OCI-LY7 (cell line): Measurements from ENCODE around the gene GHITM. TPM values are rescaled to one million over a fixed set of nuclear protein-coding genes. Genes with fewer than 3 reads are reported as not detected.

ENCODE experiments used
- BruUV-seq: library from RNA; stranded (reverse); fragments of 400-500 nt; replicated peaks from 2 replicates; lab custom pipeline; 2021; lab: Mats Ljungman, UMichigan
- CTCF ChIA-PET: fragments of 300-600 bp; sonication (Branson Sonifier 250); formaldehyde crosslinking; loops from one replicate; lab custom pipeline; 2022; ENCODE audit warnings: antibody characterized with exemption; ENCODE audit not compliant: unreplicated experiment; lab: Charles Lee
- POLR2A ChIA-PET: fragments of 300-600 bp; sonication (Branson Sonifier 250); formaldehyde crosslinking; loops from one replicate; lab custom pipeline; 2022; ENCODE audit warnings: antibody characterized with exemption; lab: Charles Lee
- DNase-seq: peaks from one replicate; pipeline ENCODE4 v3.0.0-alpha.2; 2015; ENCODE audit warnings: low spot score
- H2AFZ ChIP-seq: fragments of 200-600 bp; sonication (generic), shearing (Covaris generic); 2 replicates; pipeline ENCODE4 v1.6.1; 2014; ENCODE audit warnings: mild to moderate bottlenecking, antibody characterized with exemption, low read length, moderate library complexity
- H3K27ac ChIP-seq: fragments of 200-600 bp; sonication (generic); 2 replicates; pipeline ENCODE4 v1.5.1; 2014; ENCODE audit warnings: mixed run types, low read depth, mild to moderate bottlenecking, moderate library complexity, low read length, inconsistent platforms; ENCODE audit not compliant: poor library complexity, severe bottlenecking
- H3K36me3 ChIP-seq: fragments of 200-600 bp; sonication (generic); 2 replicates; pipeline ENCODE4 v1.6.1; 2014; ENCODE audit warnings: mild to moderate bottlenecking, antibody characterized with exemption, low read length, moderate library complexity, mixed read lengths; ENCODE audit not compliant: insufficient read depth
- H3K4me1 ChIP-seq: fragments of 200-600 bp; sonication (generic); 2 replicates; pipeline ENCODE4 v1.5.1; 2014; ENCODE audit warnings: mild to moderate bottlenecking, low read length; ENCODE audit not compliant: insufficient read depth, poor library complexity, severe bottlenecking
- H3K4me2 ChIP-seq: fragments of 200-600 bp; sonication (generic); 2 replicates; pipeline ENCODE4 v1.6.1; 2014; ENCODE audit warnings: mild to moderate bottlenecking, low read length
- H3K4me3 ChIP-seq: fragments of 200-600 bp; sonication (generic); 2 replicates; pipeline ENCODE4 v1.5.1; 2014; ENCODE audit warnings: mild to moderate bottlenecking, low read depth, low read length; ENCODE audit not compliant: poor library complexity, severe bottlenecking
- H3K79me2 ChIP-seq: fragments of 200-600 bp; sonication (generic); 2 replicates; pipeline ENCODE4 v1.6.1; 2016; ENCODE audit warnings: low read depth, mild to moderate bottlenecking, low read length, moderate library complexity, mixed read lengths; ENCODE audit not compliant: insufficient read depth
- H3K9me2 ChIP-seq: fragments of 200-600 bp; sonication (generic); 2 replicates; pipeline ENCODE4 v1.6.1; 2016; ENCODE audit warnings: mild to moderate bottlenecking, low read length, mixed read lengths; ENCODE audit not compliant: insufficient read depth
- H3K9me3 ChIP-seq: fragments of 200-600 bp; sonication (generic); 2 replicates; pipeline ENCODE4 v1.6.1; 2014; ENCODE audit warnings: mild to moderate bottlenecking, mixed run types, low read length, mixed read lengths
- H4K20me1 ChIP-seq: fragments of 200-600 bp; sonication (generic); 2 replicates; pipeline ENCODE4 v1.6.1; 2014; ENCODE audit warnings: mild to moderate bottlenecking, antibody characterized with exemption, low read length, moderate library complexity, mixed read lengths; ENCODE audit not compliant: insufficient read depth
- EZH2phosphoT487 ChIP-seq: fragments of 200-600 bp; sonication (generic); IDR thresholded peaks from 2 replicates; pipeline ENCODE4 v1.6.1; 2018; ENCODE audit warnings: low read depth, borderline replicate concordance, mild to moderate bottlenecking, mixed run types, antibody characterized with exemption, low read length, moderate library complexity, mixed read lengths
- intact Hi-C: fragments of 100-400 bp; cut with micrococcal nuclease; formaldehyde crosslinking; loops from one replicate; pipeline ENCODE4 v1.10.0; 2022; ENCODE audit not compliant: unreplicated experiment
- total RNA-seq, 2 experiments: library from RNA; depleted of rRNA in 1 of 2; stranded (reverse); fragments of >200 nt in 1 of 2; shearing (Covaris generic) in 1 of 2; gene quantifications; 2 replicates each; pipeline ENCODE4 v1.2.3, GENCODE V29; 2014 to 2022
- TF ChIP-seq, protein P1 (sequence below): fragments of 200-600 bp; sonication (generic); conservative IDR thresholded peaks from 2 replicates; pipeline ENCODE4 v1.5.1; 2014; ENCODE audit warnings: mild to moderate bottlenecking, antibody characterized with exemption, low read length, moderate library complexity, mixed read lengths

Gene GHITM
- total RNA-seq, 2 experiments from 2014 or later: 103 to 132 TPM

- ChIA-PET POLR2A (no interaction called here), CTCF (no interaction called here)
- DNase-seq: no peak
- H3K4me2 ChIP-seq: no peak overlapping the region
- no peaks in the 10 kb centered on the region for H3K9me2 ChIP-seq
- H2AFZ ChIP-seq: no peak overlapping the region
- H3K4me1 ChIP-seq: no peaks in the 10 kb centered on the region
- H3K36me3 ChIP-seq: no peaks in the 10 kb centered on the region
- H4K20me1 ChIP-seq: no peaks in the 10 kb centered on the region
- intact Hi-C loops: no loop called here
- no peak overlapping the region for H3K4me3 ChIP-seq
- no peaks in the 10 kb centered on the region for H3K9me3 ChIP-seq
- H3K27ac ChIP-seq: no peak overlapping the region
- no peaks in the 10 kb centered on the region for H3K79me2 ChIP-seq
- no peak for TF ChIP-seq EZH2phosphoT487
- TF ChIP-seq, protein P1, sequence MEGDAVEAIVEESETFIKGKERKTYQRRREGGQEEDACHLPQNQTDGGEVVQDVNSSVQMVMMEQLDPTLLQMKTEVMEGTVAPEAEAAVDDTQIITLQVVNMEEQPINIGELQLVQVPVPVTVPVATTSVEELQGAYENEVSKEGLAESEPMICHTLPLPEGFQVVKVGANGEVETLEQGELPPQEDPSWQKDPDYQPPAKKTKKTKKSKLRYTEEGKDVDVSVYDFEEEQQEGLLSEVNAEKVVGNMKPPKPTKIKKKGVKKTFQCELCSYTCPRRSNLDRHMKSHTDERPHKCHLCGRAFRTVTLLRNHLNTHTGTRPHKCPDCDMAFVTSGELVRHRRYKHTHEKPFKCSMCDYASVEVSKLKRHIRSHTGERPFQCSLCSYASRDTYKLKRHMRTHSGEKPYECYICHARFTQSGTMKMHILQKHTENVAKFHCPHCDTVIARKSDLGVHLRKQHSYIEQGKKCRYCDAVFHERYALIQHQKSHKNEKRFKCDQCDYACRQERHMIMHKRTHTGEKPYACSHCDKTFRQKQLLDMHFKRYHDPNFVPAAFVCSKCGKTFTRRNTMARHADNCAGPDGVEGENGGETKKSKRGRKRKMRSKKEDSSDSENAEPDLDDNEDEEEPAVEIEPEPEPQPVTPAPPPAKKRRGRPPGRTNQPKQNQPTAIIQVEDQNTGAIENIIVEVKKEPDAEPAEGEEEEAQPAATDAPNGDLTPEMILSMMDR: no peak
- no TSS peak for BruUV-seq
Measured at GRCh38 chr10:84117686-84118394, 21.5 kb upstream of the GHITM start.

DNA sequence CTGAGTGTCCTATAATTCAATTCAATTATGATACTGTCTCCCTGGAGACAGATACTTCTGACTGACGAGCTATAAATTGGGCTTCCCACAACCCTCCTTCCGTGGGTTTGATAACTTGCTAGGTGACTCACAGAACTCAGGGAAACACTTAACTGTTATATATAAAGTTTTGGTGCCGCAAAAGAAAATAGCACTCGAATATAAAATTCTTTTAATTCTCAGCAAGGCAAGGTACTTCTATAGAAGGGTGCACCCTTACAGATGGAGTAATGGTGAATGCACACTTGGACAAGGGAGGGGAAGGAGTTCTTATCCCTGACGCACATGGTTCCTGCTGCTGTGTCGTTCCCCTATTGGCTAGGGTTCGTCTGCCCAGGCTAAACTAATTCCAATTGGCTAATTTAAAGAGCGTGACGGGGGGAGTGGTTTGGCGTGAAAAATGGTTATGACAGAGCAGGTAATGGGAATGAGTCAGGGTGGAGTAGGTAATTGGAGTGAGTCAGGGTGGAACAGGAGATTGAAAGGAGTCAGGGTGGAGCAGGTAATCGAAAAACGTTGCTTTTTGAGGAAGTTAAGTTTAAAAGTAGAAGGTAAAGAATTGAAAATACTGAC is 20.8 kb upstream of the GHITM start:
- no TSS peak for BruUV-seq
- ChIA-PET POLR2A (no interaction called here), CTCF (no interaction called here)

More for the DNA sequence above, 20.8 kb upstream of the GHITM start:
- DNase-seq: no peak
- intact Hi-C loops: no loop called here
- Histone ChIP-seq H3K9me2 (no peaks in the 10 kb centered on the region), H4K20me1 (no peaks in the 10 kb centered on the region), H3K27ac (no peak overlapping the region), H3K9me3 (no peaks in the 10 kb centered on the region), H3K4me2 (no peak overlapping the region), H3K79me2 (no peaks in the 10 kb centered on the region), H2AFZ (no peak overlapping the region), H3K4me1 (no peaks in the 10 kb centered on the region), H3K4me3 (no peak overlapping the region), H3K36me3 (no peaks in the 10 kb centered on the region)
- TF ChIP-seq, protein P1: no peak
- no peak for TF ChIP-seq EZH2phosphoT487
